HG03175 (cell line): ENCODE data around the gene IGFLR1.

Source experiments
- ATAC-seq: cut with Tn5 transposase; IDR thresholded peaks from one replicate; pipeline ENCODE4 v1.9.1; 2021; ENCODE audit warnings: mild to moderate bottlenecking, moderate library complexity; ENCODE audit not compliant: unreplicated experiment

IGFLR1 gene

DNA sequence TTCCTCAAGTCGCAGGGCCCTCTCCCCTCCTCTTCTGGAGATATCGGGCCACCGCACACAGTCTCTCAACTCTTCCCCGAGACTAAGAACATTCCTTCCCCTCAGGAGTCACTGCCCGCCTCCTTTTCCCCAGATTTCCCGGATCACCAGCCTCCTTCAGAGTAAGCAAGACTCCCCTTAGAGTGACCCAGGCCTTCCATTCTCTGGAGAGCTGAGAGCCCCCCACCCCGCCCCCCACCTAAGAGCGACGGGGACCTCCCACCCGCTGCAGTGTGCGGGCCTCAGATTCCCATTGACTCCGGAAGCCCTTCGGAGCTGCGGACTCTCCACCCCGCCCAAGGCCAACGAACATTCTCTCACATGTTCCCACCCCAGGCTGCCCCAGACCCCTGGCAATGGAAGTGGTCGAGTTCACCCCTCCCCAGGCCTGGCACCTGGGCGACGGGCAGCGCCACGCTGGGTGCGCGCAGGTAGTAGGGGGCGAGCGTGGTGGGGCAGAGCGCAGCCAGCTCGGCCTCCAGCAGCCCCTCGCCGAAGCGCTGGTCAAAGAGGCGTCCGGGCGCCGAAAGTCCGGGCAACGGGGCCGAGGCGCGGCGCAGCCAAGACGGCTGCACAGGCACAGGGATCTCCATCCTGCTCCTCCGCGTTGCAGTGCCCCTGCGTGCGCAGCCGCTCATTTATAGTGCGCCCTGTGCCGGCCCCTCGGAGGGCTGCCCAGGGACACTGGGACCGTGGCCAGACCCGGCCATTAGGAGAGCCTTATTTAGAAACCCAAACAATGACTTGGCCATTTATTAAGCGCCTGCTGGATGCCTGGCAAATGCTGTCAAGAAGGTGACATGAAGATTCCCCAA lies 14.4 kb upstream of the IGFLR1 start, which contains the start of gene HSPB6:
Gene HSPB6 (minus strand): TSS at position 653 of the 854 bp plus-strand sequence. CDS start 21 bp downstream, at position 632.
- ATAC-seq = no peak

DNA sequence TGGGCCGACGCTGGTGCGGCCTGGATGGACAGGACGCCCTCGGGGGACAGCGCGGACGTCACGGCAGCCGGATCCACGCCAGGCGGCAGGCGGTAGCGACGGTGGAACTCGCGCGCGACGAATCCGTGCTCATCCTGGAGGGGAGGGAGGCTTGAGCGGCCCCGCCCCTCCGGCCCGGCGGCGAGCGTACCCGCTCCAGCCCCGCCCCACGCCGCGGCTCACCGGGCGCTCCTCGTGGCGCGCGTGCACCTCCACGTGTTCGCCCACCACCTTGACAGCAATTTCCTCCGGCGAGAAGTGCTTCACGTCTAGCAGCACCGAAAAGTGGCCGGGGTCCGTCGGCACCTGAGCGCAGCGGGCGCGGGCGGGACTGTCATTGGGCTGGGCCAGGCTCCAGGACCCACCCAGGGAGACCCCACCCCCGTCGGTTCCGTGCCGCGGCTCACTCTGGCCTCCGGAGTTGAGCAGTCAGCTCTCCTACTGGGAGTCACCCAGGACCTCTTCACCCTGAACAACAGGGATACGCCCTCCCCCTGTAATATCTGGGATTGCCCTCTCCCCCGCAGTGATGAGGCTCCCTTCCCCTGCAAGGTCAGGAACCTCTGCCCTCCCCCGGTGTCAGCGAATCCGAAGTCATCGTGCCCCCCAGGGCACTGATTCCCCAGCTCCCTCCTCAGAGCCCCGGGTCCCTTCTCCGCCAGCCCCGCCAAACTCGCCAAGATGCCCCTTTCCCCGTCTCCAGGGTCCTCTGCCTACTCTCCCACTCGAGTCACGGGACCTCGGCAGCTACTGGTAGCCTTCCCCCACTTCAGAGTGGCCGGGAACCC lies 13.5 kb upstream of the IGFLR1 start:
- ATAC-seq = no peak

- no peak for ATAC-seq
Observed at GRCh38 chr19:35755131-35755549, 12.9 kb upstream of the IGFLR1 start.

DNA sequence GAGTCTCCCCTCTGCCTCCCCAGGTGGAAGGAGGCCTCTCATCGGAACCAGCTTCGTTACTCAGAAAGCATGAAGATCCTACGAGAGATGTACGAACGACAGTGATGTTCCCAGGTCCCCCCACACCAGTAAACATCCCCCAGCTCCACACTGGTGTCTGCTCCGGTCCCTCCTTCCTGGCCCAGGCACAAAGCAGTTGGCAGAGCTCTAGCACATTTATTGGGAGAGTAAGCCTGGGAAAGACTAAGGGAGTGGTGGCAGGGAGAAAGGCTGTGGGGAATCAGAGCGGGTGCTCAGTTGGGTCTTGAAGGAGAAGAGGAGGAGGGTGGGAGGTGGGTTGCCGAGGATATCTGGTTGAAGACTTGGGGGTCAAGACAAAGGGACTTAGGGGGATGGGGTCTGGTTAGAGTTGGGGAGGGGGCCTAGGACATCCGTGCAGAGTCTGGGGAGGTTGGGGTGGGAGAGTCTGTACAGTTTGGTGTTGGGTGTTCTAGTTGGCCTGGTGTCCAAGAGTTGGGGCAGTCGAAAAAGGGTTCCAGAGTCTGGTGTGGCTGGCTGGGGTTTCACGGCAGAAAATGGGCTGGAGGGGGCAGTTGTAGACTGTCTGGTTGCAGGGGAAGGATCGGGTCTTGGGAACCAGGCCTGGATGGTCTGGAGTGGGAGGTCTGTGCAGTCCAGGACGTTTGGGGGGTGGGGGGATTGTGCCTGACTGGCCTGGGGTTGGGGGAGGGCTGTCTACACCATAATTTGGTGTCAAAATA lies 12.3 kb upstream of the IGFLR1 start:
- no peak for ATAC-seq

DNA sequence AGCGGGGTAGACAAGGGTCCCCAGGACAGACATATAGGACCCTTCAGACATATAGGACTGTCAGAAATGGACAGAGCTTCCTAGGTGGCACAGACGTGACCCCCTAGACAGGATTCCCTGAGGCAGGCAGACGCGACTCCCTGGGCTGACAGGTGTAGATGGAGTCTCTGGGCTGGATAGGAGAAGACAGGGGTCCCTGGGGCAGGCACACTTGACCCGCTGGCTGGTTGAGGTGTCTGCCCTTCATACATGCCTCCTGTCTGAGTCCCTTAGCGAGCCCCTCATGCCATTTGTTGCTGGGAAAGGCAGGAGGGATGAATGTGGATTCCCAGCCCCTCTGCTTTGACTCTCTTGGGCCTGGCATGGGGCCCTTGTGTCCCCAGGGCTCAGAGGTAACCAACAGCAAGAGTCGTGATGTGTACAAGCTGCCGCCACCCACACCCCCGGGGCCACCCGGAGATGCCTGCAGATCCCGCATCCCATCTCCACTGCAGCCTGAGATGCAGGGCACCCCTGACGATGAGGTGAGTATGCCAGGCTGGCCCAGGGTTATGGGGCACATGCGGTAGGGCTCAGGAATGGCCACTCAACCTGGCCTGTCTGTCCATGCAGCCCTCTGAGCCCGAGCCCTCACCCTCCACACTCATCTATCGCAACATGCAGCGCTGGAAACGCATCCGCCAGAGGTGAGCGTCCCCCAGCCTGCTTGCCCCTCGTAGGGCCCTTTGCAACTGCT lies 11.6 kb upstream of the IGFLR1 start:
- ATAC-seq = no peak

DNA sequence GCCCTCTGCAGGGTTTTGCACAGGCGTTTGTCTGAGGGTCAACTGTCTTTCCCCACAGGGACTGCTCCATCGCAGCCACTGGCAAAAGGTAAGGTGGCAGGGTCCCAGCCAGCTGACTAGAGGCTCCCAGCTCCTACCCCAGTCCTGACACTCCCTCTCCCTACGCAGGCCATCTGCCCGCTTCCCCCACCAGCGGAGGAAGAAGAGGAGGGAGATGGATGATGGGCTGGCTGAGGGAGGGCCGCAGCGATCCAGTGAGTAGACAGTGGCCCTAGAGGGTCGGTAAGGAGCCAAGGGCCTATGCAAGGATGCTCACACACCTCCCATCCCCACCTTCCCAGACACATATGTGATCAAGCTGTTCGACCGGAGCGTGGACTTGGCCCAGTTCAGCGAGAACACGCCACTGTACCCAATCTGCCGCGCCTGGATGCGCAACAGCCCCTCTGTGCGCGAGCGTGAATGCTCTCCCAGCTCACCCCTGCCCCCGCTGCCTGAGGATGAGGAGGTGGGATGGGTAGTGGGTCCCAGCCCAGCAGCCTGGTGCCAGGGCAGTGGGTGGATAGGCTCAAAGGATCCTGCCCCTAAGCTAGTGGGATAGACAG lies 10.6 kb upstream of the IGFLR1 start:
- ATAC-seq = no peak

DNA sequence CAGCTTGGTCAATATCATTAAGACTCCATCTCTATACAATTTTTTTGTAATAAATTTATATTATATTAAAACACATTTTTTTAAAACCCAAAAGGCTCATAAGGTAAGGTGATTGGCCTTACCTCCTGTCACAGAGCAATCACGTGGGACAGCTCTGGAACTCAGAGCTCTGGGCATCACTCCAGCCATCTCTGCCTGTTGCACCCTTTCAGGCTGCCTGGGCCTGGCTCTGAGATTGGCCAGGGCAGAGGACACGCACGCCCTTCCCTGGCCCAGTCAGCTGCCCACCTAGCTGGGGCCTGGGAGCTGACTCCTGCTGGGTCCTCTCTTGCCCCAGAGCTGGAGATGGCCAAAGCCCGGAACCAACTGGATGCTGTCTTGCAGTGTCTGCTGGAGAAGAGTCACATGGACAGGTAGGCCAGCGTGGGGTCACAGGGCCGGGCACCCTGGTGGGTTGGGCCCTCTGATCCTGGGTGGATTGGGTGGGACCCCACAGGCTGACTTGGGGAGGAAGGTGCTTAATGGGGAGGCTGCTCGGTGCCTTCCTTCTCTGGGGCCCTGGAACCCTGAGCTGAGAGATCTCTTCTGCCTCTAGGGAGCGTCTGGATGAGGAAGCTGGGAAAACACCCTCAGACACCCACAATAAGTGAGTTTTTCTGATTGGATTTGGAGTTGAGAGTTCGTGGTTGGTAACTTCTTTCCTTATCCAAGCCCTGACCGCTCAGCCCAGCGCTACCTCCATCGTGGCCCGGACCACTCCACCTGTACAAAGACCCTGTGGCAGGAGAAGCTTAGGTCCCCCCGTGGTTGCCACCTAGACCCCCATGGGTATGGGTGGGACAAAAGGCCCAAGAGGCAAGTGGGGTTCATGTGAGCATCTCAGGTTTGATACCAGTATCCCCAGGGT lies 9.8 kb upstream of the IGFLR1 start:
- no peak for ATAC-seq

DNA sequence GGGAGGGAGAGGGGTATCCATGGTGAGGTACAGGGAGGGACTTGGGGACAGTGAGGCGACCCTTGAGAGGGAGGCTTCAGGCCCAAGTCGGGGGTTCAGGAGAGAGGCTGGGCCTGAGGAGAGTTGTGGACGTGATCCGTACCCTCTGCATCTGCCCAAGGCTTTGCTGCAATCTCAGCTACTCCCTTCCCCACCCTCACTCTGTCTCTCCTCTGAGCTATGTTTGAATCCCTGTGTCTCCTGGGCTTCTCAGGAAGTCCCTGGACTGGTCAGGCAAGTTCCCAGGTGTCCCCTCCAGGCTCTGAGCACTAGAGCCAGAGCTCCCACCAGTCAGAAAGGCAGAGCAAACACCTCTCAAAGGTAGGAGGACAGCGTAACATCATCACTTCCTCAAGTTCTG lies 7.9 kb upstream of the IGFLR1 start:
- ATAC-seq = no peak

- ATAC-seq = peak; percentile 72
Observed at GRCh38 chr19:35748106-35749020, 6.1 kb upstream of the IGFLR1 start, which contains the start of gene LIN37. Gene LIN37, plus strand, starts transcription at chr19:35748576. Its CDS starts 149 bp downstream, at chr19:35748725.

DNA sequence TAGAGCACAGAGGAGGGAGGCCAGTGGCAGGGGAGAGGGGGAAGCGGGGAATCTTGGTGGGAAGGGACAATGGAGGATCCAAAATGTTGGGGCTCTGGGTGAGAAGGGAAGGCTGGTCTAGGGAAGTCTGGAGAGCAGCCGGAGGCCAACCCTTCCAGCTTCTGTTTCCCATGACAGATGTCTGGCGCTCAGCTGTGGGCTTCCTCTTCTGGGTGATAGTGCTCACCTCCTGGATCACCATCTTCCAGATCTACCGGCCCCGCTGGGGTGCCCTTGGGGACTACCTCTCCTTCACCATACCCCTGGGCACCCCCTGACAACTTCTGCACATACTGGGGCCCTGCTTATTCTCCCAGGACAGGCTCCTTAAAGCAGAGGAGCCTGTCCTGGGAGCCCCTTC lies 4.3 kb upstream of the IGFLR1 start:
- ATAC-seq = no peak

DNA sequence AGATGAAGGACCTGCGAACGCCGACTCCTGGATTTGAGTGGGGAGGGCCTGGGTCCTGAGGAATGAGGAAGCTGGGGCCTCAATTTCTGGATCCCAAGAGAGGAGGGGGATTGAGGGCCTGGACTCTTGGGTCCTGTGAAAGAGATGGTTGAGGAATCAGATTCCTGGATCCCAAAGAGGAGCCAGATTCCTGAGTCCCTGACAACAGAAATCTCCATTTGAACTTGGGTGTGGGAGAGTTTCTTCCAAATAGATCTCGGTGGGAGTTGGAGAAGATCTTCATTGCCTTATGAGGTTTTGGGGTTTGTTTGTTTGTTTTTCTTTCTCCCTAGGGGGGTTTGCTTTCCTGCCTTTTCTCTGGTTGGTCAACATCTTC lies 3.8 kb upstream of the IGFLR1 start:
- no peak for ATAC-seq

DNA sequence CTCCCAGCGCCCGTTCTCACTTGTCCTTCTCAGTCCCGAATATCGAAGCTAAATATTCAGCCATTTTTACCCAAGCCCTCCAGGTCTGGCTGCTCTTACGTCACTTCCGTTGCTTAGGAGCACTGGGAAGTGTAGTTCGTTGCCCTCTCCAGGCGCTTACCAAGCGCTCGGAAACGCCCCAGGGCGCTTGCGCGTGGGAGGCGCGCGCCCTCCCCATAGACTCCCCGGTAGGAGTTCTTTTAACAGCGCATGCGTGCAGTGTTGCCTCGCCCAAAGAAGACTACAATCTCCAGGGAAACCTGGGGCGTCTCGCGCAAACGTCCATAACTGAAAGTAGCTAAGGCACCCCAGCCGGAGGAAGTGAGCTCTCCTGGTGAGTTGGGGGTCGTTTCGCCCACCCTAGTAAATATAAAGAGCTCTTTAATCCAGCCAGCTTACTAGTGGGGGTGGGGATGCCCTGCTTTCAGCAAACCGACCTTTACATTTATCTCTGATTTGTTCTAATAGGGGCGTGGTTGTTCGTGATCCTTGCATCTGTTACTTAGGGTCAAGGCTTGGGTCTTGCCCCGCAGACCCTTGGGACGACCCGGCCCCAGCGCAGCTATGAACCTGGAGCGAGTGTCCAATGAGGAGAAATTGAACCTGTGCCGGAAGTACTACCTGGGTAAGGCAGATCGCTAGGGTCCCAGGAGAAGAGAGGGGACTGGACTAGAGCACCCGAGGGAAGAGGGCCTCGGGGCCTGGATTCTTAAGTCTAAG lies 3.3 kb upstream of the IGFLR1 start, which contains the start of the genes PSENEN and U2AF1L4:
Gene PSENEN (plus strand): TSS at position 324 of the 759 bp plus-strand sequence. CDS start 280 bp downstream, at position 604.
Gene U2AF1L4 (minus strand): TSS at position 91 of the 759 bp plus-strand sequence. CDS start 27 bp downstream, at position 64.
- ATAC-seq = peak; percentile 46

GRCh38 chr19:35744430-35745327 lies 2.4 kb upstream of the IGFLR1 start:
- peak; percentile 35 for ATAC-seq

DNA sequence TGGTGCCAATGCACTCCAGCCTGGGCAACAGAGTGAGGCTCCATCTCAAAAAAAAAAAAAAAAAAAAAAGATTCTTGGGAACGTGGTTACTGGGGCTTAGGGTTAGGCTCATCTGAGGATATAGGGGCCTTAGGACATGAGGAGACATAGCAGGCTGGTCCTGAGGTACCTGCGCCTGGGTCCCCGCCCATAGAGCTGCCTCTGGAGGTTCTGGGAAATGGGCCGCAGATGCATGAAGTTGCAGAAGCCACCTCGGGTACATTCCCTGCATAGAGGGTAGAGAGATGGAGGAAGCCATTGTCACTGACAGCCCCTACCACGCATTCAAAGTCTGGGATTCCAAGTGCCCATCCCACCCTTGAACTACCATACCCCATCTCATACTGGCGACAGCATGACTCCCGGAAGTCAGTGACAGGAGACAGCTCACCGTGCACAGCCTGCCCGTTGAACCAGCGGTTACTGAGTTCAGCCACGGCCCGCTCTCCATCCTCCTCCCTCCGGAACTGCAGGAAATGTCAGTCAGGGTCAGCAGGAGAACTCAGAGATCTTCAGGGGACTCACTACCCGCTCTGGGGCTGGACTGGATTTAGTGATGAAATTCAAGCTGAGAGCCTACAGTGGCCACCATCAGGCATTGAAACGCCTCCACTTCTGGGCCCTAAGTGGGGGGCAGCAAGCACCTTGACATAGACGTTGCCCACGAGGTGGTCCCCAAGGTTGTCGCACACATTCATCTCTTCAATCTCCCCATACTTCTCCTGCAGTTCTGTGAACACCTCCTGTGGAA lies 1.6 kb upstream of the IGFLR1 start:
- no peak for ATAC-seq

DNA sequence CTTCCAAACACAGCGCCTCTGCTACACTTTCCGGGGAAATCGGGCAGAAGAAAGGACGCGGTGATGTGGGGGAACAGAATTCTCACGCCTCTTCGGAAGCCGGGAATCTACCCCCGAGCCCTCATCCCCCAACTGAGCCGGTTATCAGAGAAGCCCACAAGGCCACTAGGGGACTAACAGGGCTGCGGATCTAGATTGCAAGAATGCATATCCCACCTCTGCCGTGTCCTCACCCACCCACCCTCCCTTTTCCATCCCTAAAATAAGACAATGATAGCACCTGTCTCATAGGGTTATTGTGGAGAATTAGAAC lies 1.1 kb downstream of the IGFLR1 start:
- no peak for ATAC-seq
